ENCODE results near the gene ANO6.

DNA sequence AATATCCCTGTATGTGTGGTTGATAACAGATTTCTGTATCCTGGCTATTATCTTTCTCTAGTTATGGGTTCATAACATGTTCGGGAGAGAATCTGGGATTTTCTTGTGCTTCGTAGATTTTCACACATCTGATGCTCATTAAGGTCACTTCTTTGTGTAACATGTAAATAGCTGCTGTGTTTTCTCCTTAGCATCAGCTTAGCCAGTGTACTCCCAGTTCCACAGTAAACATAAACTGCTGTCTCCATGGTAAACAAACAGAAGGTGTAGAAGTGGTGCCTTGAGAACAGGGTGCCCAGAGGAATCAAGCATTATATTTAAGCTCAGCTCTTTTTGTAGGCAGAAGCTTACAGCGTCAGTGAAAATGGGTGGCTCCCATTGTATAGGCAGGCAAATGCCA is 88.0 kb downstream of the ANO6 start:
- TF ChIP-seq ATF3 (IDR thresholded peaks at IDR 0.05), result no peak
- TF ChIP-seq, protein P1, sequence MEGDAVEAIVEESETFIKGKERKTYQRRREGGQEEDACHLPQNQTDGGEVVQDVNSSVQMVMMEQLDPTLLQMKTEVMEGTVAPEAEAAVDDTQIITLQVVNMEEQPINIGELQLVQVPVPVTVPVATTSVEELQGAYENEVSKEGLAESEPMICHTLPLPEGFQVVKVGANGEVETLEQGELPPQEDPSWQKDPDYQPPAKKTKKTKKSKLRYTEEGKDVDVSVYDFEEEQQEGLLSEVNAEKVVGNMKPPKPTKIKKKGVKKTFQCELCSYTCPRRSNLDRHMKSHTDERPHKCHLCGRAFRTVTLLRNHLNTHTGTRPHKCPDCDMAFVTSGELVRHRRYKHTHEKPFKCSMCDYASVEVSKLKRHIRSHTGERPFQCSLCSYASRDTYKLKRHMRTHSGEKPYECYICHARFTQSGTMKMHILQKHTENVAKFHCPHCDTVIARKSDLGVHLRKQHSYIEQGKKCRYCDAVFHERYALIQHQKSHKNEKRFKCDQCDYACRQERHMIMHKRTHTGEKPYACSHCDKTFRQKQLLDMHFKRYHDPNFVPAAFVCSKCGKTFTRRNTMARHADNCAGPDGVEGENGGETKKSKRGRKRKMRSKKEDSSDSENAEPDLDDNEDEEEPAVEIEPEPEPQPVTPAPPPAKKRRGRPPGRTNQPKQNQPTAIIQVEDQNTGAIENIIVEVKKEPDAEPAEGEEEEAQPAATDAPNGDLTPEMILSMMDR (IDR thresholded peaks at IDR 0.05; ENCODE audit: low read depth, low read length, missing input control), result no peak
- TF ChIP-seq RXRA (IDR thresholded peaks at IDR 0.05), result no peak

Data from liver (tissue), 3 donors.